ENCODE measurements around the gene XAGE2.

DNA sequence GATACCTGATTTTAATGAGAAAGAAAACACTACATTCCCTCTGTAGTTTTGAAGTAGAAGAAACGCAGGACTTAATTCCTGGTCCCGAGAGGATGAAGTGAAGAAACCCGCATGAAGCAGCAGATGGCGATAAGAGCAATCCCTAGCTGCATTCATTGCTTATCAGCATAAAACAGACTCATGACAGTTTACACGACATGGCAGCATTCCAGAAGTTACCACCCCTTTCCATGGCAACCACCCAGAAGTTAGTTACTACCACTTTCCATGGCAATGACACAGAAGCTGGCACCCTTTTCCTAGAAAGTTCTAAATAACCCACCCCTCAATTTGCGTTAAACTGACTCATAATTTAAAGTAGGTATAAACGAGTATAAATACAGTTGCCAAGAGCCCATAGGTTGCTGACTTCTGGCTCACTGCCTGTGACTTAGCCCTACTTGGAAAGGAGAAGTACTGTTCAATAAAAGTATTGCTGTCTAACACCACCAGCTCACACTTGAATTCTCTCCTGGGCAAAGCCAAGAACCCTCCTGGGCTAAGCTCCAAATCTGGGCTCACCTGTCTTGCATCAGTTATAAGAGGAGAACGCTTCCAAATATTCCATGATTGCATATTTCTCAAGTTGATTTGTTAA is 5.5 kb upstream of the XAGE2 start:
- TF ChIP-seq EGR1 (IDR thresholded peaks at IDR 0.05; ENCODE audit: low read depth in 2 of 2) = no peak
- TF ChIP-seq CTCF (IDR thresholded peaks at IDR 0.05; ENCODE audit: low read depth, low read length, missing input control) = no peak
- no peak for TF ChIP-seq GABPA (IDR thresholded peaks at IDR 0.05 in 1 of 2, conservative IDR thresholded peaks at IDR 0.05 in 1 of 2)
- no peak for TF ChIP-seq TAF1 (conservative IDR thresholded peaks at IDR 0.05)
- no peak for TF ChIP-seq RAD21 (IDR thresholded peaks at IDR 0.05)
- no peak for TF ChIP-seq YY1 (IDR thresholded peaks at IDR 0.05)
- TF ChIP-seq FOXA1 (IDR thresholded peaks at IDR 0.05) = no peak
- TF ChIP-seq, protein P1, sequence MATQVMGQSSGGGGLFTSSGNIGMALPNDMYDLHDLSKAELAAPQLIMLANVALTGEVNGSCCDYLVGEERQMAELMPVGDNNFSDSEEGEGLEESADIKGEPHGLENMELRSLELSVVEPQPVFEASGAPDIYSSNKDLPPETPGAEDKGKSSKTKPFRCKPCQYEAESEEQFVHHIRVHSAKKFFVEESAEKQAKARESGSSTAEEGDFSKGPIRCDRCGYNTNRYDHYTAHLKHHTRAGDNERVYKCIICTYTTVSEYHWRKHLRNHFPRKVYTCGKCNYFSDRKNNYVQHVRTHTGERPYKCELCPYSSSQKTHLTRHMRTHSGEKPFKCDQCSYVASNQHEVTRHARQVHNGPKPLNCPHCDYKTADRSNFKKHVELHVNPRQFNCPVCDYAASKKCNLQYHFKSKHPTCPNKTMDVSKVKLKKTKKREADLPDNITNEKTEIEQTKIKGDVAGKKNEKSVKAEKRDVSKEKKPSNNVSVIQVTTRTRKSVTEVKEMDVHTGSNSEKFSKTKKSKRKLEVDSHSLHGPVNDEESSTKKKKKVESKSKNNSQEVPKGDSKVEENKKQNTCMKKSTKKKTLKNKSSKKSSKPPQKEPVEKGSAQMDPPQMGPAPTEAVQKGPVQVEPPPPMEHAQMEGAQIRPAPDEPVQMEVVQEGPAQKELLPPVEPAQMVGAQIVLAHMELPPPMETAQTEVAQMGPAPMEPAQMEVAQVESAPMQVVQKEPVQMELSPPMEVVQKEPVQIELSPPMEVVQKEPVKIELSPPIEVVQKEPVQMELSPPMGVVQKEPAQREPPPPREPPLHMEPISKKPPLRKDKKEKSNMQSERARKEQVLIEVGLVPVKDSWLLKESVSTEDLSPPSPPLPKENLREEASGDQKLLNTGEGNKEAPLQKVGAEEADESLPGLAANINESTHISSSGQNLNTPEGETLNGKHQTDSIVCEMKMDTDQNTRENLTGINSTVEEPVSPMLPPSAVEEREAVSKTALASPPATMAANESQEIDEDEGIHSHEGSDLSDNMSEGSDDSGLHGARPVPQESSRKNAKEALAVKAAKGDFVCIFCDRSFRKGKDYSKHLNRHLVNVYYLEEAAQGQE (IDR thresholded peaks at IDR 0.05) = no peak
